ENCODE data around the gene RASSF6.
"Not testable (repeated sequence)": the region's sequence is repeated elsewhere in the genome, so short reads cannot be mapped to it uniquely, and the experiment has no call there.

RASSF6 gene

DNA sequence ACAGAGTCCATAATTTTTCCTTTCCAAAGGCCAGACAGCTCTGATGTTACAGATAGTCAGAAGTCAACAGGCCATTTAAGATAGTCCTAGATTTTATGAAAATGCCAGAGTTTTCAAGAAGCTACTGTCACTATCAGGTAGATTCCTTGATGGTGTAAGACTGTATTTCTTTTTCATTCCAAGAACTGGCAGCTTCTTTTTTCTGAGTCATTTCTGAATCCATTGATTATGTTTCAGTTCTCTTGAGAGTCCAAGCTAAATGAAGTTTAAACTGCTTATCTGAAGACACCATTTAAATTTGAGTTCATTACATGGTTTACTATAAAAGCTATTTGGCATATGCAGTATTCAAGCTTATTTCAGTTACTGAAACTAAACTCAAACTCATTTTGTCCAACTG, 44.6 kb downstream of the RASSF6 start:
- no peak for DNase-seq

GRCh38 chr4:73573794-73574528, 46.3 kb downstream of the RASSF6 start:
- peak; percentile 27 for DNase-seq

DNA sequence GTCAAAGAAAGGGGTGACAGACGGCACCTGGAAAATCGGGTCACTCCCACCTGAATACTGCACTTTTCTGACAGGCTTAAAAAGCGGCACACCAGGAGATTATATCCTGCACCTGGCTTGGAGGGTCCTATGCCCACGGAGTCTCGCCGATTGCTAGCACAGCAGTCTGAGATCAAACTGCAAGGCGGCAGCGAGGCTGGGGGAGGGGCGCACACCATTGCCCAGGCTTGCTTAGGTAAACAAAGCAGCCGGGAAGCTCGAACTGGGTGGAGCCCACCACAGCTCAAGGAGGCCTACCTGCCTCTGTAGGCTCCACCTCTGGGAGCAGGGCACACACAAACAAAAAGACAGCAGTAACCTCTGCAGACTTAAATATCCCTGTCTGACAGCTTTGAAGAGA, 69.4 kb downstream of the RASSF6 start:
- not testable (repeated sequence) for DNase-seq

- DNase-seq, result no peak
Measured at GRCh38 chr4:73544620-73545019, 75.6 kb downstream of the RASSF6 start.

- no peak for DNase-seq
Measured at GRCh38 chr4:73541251-73541650, 79.0 kb downstream of the RASSF6 start.

GRCh38 chr4:73540826-73541225, 79.4 kb downstream of the RASSF6 start:
- DNase-seq, result no peak

GRCh38 chr4:73539386-73539785, 80.8 kb downstream of the RASSF6 start:
- no peak for DNase-seq

GRCh38 chr4:73538162-73538561, 82.1 kb downstream of the RASSF6 start:
- DNase-seq, result no peak

- no peak for DNase-seq
Measured at GRCh38 chr4:73533515-73534422, 86.5 kb downstream of the RASSF6 start.

DNA sequence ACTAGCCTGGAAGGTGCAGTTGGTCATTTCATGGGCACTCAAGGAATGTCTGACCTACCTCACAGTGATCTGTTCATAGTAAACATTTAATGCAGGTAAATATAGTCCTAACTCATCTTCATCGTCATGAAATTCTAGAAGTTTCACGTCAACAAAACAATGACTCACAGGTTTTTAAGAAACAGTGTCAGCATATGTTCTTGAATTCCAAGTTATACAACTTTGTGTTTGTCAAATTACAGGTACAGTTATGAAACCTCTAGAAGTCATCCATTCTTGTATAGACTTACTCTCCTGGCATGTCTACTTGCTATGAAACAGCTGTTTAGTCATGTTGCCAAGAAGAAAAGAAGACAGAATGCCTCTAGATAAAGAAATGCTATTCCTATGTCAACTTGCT, 92.1 kb downstream of the RASSF6 start:
- no peak for DNase-seq

- DNase-seq, result no peak
Measured at GRCh38 chr4:73527196-73527595, 93.0 kb downstream of the RASSF6 start.

- no peak for DNase-seq
Measured at GRCh38 chr4:73525611-73526010, 94.6 kb downstream of the RASSF6 start.

- DNase-seq, result no peak
Measured at GRCh38 chr4:73523126-73523525, 97.1 kb downstream of the RASSF6 start.

All from stimulated activated CD4-positive, alpha-beta T cell treated with anti-CD3 and anti-CD28 coated beads, Interleukin-15, amount 100 ng/mL, for 24 hours (primary cell).